Dermis microvascular lymphatic vessel endothelial cell (primary cell): ENCODE data around the gene ADAM8. TPM values are rescaled to one million over a fixed set of nuclear protein-coding genes. Genes with fewer than 3 reads are reported as not detected.
A peak's percentile ranks its signal among the peaks of the same experiment; 100 is the strongest.
"Not testable (repeated sequence)": the region's sequence is repeated elsewhere in the genome, so short reads cannot be mapped to it uniquely, and the experiment has no call there.

Experiments
- DNase-seq, 2 donors: peaks; one replicate each; pipeline versions ENCODE4 v3.0.0 to v3.0.0-alpha.2; 2010; ENCODE audit warnings: low read depth in 2 of 2
- total RNA-seq: library from RNA; depleted of rRNA; stranded (reverse); fragments of >200 nt; gene quantifications from 2 replicates; pipeline ENCODE4 v1.2.1, GENCODE V29; 2014

Gene ADAM8
- total RNA-seq, 1 donor from 2014 or later: 0.13 TPM

DNA sequence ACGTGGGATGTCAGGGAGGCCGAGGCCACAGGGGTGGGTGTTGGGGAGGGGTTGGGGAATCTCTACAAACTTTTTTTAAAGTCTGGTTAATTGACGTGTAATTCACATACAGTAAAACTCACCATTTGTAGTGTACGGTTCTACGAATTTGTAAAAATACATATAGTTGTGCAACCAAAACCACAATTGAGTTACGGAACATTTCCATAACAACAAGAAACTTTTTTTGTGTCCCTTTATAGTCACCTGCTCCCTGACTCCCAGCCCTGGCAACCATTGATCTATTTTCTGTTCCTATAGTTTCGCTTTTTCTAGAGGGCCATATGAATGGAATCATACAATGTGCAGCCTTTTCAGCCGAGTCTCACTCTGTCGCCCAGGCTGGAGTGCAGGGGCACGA, 41.9 kb downstream of the ADAM8 start:
- DNase-seq: not testable (repeated sequence)

DNA sequence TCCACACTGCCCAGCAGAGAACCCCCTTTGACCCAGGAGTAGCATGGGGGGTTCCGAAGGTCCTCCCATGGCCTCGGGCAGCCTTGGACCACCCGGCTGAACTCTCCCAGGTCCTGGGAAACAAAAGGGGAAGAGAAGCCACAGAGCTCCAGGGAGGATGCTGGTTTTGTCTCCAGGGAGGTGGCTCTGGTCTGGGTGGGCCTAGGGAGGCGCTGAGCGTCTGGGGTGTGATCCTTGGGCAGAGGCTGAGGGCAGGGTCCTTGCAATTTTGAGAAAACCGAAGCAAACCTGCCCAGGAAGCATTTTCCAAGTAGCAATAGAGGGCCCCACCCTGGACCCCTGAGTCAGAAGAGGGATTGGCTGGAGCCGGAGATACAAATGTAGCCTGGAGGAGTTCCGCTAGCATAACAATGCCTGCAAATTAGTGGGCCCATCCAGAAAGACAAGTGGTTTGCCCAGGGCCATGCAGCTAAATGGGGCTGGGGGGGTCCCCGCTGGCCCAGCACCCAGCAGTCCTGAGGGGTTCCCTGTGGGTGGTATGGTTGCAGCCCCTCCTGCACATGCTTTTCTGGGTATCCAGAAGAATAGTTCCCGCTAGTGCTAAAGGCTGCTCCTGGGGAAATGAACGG, 44.6 kb downstream of the ADAM8 start:
- DNase-seq: no peak

DNA sequence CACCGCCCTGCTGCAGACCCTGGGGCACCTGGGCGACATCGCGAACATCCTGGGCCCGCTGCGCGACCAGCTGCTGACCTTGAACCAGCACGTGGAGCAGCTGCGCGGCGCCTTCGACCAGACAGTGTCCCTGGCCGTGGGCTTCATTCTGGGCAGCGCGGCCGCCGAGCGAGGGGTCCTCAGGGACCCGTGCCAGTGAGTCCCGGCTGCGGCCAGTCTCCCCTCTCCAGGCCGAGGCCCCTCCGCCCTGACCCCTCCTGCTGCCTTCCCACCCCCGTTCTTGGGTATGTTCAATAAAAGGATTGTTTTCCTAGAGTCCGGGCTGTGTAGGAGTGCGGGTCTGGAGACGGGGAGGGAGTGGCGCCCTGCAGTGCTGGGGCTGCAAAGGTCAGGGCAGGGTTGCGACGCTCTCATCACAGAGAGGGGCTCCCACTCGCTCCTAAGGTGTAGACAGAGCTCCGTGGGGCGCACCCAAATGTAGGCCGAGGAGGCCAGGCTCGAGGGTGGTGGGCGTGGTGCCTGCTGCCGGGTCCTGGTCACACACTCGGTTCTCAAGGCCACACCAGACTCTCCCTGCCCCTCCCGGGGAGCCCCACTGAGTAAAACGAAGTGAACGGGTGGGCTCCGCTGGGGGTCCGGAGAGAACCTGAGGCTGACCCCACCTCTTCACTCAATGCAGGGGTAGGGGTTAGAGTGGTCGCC, 45.3 kb downstream of the ADAM8 start:
- DNase-seq: no peak

DNA sequence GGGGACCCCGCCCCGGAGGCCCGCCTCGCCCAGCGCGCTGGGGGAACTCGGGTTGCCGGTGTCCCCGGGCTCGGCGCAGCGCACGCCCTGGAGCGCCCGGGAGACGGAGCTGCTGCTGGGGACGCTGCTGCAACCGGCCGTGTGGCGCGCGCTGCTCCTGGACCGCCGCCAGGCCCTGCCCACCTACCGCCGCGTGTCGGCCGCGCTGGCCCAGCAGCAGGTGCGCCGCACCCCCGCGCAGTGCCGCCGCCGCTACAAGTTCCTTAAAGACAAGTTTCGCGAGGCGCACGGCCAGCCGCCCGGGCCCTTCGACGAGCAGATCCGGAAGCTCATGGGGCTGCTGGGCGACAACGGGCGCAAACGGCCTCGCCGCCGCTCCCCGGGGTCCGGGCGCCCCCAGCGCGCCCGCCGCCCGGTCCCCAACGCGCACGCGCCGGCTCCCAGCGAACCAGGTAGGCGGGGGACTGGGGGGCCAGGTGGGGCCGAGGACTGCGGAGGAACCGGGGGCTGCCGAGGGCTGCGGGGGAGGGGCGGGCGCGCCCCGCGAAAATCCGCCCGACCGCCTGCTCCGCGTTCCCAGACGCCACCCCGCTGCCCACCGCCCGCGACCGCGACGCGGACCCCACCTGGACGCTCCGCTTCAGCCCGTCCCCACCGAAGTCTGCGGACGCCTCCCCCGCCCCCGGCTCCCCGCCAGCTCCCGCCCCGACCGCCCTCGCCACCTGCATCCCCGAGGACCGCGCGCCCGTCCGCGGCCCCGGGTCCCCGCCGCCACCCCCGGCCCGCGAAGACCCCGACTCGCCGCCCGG, 46.1 kb downstream of the ADAM8 start:
- no peak for DNase-seq

DNA sequence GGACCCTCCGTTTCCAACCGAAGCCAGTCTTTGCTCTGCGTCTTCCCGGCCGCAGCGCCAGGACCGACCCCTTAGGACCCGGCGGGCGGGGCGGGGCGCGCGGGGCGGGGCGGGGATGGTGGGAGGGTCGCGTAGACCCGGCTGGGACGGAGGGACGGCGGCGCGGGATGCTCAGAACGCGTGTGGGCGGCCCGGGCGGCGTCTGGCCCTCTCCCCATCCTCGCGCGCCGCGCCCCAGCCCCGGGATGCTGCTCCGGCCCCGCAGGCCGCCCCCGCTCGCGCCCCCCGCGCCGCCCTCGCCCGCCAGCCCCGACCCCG, 46.7 kb downstream of the ADAM8 start, which contains the start of gene UTF1:
Gene UTF1, plus strand, starts transcription at position 174 of the 318 bp plus-strand sequence. Its CDS starts 72 bp downstream, at position 246.
- no peak for DNase-seq

DNA sequence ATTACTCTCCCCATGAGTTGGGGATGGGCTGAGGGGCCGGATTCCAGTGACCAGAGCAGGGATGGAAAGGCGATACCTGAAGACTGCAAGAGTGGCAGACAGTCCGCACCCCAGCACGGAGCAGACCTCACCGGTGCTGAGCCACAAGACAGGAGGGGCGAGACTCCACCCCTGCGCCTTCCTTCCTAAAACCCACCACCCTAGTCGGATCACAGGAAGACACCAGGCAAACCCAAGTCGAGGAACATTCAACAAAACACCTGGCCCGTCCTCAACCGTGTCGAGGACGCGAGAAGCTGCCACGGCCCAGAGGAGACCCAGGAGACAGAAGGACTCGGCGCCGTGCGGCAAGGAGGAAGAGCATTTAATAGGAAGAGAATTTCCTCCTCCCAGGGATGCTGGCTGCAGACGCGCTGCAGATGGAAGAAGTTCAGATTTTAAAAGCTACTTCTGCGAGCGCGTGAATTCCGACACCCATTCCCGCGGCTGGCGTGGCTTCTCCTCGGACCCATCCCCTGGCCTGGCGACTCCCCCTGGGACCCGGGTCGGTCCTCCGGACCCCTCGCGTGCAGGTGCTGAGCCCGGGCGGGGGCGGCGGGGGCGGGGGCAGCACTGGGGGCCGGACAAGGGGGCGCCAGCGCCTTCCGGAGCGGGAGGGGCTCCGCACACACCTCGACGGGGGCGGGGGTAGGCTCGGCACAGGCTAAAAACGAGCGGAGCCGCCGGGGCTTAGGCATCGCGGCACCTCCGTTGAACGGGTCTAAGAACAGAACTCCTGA, 47.2 kb downstream of the ADAM8 start:
- no peak for DNase-seq

DNA sequence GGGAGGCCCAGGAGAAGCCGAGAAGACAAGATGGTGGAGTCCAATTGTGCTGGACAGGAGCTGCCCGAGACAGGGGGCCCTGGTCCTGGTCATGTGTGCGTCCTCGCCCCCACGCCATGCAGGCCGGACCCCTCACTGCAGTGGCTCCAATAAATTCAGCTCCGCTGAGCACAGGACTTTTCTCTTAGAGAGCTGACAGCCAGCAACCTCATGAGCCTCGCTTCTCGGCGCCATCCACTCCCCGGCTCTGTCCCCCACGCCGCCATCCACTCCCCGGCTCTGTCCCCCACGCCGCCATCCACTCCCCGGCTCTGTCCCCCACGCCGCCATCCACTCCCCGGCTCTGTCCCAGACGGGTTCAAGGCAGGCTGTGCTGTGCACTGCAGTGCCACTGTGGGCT, 49.4 kb downstream of the ADAM8 start:
- DNase-seq: no peak

DNA sequence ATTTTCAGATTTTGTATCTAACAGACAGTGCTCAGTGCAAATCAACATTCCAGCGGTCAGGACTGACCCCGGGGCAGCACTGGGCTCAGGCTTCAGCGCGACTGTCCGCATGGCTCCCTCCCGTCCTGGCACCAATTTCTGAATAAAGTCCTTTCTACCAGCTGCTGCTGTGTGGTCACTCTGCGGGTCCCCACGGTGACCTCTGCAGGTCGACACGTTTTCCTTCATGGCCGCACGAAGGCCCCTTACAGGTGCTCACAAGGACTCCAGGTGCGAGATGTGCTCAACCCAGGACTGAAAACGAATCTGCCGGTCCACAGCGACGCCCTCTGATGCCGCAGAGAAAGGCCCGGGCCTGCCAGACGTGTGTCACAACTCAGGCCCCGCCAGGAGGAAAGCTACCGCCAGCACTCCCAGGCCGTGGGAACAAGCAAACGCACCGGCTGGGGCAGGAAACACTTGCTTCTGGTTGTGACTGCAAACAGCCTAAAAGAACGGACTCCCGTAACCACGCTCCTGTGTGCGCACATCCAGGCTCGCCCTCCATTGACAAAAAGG, 50.3 kb downstream of the ADAM8 start:
- peak in 1 of 2 donors; percentile 3 for DNase-seq

DNA sequence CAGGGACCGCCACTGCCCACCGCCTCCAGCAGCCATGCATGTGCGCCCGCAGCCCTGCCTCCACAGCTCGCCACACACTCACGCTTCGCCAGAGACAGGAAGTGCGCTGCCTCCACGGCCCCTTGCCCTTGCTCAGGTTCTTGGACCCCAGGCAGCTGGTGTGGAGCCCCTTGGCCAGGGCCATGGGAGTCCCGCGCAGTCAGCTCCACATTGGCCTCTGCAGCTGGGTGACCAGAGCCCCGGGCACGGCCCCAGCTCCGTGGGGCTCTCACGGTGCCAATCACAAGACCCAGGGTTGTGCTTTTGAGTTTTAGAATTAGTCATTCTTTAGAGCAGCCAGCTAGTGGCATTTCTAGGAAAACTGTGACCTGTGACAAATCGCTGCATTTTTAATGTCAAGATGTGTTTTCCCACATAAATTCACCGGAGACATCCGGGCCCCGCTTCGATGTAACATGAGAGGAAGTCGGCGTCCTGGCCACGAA, 50.9 kb downstream of the ADAM8 start:
- DNase-seq: no peak

DNA sequence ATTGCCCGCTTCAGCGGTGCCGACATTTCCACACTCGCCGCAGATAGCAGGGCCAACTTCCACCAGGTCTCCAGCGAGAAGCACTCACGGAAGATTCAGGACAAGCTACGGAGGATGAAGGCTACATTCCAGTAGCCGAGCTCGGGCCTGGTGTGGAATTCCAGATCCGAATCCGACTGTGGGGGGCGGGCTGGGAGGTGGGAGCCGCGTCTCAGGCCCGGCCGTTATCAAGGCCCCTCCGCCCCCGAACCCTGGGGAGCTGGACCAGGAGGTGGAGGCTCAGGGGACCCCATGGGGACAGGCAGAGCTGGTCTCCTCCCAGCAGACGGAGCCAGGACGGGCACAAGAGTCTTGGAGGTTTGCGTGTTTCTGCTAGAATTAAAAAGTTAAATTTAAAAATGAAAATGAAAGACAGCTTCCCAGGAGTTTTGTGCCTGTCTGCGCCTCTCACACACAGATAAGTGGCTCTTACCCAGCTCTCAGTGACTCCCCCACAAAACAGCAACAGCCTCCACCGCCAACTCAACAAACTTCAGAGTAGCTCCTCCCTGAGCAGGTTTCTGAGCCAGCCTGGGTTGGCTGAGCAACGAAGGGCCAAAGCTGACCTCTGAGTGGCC, 51.8 kb downstream of the ADAM8 start:
- DNase-seq: no peak

DNA sequence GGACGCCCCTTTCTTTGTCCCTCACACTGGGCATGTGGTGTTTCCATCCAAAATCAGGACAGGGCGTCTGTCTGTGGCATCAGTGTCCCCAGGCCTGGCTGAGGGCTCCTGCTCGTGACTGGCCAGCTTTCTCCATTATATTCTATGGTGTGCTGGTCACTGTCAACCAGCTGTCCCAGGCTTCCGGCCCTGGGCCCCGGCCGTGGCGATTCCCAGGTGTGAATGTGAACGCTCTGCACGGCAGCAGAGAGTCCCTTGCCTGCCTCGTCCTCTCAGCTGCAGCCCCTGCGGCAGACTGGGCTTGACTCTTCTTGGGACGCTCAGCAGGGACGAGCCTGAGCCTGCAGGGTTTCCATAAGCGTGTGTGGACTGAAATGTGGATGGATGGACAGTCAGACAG, 52.6 kb downstream of the ADAM8 start:
- no peak for DNase-seq

DNA sequence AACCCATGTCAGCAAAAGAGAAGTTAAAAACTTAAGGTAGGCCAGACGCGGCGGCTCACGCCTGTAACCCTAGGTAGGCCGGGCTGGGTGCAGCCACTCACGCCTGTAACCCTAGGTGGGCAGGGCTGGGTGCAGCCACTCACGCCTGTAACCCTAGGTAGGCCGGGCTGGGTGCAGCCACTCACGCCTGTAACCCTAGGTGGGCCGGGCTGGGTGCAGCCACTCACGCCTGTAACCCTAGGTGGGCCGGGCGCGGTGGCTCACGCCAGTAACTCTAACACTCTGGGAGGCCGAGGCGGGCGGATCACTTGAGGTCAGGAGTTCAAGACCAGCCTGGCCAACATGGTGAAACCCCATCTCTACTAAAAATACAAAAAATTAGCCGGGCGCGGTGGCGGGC, 54.9 kb downstream of the ADAM8 start:
- DNase-seq: not testable (repeated sequence)

DNA sequence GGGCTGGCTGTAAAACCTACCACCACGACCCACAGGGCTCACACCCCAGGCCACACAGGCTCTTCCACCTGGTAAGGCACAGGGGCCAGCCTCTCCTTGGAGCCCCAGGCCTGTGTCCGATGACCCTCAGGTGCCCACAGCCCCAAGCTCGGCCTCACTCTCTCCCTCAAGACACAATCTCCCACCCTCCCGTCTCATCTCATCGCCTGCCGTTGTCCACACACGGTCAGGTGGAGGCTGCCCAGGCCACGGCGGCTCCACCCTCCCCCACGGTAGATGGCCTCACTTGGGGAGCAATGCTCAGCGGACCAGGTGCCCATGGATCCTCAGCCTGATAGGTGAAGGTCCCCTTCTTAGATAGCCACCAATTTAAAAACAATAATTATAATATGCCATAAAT, 55.3 kb downstream of the ADAM8 start:
- DNase-seq: no peak

DNA sequence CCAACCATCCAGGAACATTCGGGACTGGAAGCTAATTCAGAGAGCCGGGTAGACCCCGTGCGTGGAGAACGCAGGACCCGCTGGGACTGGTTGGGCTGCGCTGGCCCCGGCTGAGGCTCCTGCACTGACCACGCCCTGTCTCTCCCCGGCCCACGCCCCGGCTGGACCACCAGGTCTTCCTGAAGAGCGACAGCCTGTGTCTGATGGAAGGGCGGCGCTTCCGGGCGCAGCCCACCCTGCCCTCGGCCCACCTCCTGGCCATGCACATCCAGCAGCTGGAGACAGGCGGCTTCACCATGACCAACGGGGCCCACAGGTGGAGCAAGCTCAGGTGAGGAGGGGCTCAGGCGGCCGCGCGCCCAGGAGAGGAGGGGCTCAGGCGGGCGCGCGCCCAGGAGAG, 56.9 kb downstream of the ADAM8 start:
- DNase-seq: no peak

DNA sequence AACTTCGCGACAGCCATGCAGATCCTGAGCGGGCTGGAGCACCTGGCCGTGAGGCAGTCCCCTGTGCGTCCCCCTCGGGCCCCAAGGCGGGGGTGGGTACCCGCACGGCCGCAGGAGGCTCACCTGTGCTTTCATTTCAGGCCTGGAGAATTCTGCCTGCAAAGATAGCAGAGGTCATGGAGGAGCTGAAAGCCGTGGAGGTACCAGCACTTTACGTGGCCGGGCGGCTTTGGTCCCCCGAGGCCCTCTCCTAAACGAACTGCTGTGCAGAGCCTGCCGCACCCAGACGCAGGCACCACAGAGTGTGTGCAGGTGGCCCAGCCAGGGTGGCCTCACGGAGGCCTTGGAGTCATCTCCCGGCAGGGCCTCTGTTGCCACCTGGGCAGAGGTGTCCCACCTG, 57.8 kb downstream of the ADAM8 start:
- no peak for DNase-seq

DNA sequence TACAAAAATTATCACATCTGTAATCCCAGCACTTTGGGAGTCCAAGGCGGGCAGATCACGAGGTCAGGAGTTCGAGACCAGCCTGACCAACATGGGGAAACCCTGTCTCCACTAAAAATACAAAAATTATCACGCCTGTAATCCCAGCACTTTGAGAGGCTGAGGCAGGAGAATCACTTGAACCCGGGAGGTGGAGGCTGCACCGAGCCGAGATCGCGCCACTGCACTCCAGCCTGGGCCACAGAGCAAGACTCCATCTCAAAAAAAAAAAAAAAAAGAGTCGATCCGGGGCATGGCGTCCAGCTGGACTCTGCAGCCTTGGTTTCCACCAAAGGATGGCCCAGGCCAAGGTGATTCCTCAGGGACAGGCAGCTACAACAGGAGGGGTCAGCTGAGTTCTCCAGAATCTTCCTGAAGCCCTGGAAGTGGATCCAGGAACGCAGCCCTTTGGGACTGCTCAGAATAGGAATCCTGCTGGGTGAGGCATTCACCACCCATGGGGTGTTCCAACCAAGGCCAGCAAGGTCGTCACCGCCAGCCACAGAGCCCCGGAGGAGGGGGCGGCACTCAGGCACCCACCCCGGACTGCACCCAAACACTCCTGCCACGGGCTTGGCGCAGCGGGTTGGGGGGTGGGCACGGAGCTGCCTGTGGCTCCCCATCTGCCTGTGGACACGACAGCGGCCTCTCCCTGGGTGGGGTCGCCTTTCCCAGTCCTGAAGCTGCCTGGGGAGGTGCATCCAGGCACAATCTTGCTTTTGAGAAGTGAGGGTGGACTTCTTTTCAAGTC, 58.7 kb downstream of the ADAM8 start:
- no peak for DNase-seq

DNA sequence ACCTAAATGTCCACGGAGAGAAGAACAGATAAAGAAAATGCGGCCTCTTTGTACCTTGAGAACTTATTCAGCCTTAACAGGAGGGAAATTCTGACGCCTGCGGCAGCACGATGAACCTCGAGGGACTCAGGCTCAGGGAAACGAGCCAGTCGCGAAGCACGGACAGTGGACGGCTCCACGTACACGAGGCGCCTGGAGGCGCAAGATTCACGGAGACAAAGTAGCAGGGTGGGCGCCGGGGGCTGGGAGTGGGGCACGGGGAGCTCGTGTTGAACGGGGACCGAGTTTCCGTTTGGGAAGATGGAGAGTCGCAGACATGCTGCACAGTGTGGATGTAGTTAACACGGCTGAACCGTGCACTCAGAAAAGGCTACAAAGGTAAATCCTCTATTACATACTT, 59.9 kb downstream of the ADAM8 start:
- DNase-seq: no peak

DNA sequence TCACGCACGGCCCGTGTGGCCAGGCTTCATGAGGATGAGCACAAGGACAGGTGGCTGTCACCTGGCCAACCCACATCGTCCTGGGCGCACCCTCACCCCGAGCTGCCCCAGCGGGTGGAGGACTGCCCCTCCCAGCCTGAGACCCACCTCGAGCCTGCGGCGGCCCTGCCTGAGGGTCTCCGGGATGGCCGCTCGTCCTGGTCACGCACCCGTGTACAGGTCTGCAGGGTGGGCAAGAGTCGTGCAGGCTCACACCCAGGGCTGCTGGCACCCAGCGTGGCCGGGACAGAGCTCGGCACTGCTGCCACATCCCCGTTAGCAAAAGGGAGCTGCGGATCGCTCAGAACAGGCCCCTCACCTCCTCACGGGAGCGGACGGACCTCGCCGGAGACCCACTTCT, 61.1 kb downstream of the ADAM8 start:
- DNase-seq: no peak

DNA sequence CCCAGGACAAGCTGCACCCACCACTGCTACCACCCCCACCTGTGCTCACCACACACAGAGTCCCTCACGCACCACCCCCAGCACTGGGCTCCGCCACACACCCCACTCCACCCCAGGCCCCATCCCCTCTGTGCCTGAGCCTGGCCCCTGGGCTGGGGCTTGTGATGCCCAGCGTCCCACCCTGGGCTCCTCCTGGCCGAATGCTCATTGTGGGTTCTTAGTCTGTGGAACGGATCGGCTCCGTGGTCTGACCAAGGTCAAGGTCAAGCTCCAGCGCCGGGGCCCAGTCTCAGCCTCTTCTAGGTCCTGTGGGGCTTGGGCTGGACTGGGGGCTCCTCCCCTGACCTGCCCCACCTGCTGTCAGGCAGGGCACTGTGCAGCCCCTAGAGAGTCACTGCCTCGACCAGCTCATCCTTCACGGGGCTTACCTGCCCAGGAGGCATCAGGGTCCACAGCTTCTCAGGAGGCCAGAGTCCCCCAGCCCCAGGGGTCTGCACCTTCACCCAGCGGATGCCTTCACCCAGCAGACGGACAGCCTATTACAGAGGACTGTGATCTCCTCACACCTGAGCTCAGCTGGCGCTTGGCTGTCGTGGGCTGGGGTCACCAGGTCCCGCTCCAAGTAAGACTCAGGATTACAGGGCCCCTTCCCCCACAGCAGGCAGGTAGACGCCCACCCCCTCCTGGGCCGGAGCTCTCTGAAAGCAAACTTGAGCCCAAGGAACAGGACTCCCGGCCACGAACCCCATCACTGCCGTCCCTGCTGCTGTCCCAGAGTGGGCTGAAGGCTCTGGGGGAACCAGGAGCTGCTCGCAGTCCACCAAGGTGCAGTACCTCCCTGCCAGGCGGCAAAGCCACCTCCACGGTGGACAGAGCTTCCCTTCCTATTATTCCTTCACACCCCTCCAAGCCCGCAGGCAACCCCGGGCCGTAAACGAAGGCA, 61.9 kb downstream of the ADAM8 start:
- DNase-seq: no peak
